H1 (cell line): ENCODE results near the gene RPS6KA5. TPM values are rescaled to one million over a fixed set of nuclear protein-coding genes. Genes with fewer than 3 reads are reported as not detected.

ENCODE experiments used
- CBX8 ChIP-seq: fragments of 300-800, 300-1000 bp; sonication (generic); IDR thresholded peaks from 2 replicates; pipeline ENCODE4 v1.7.1; 2016; ENCODE audit warnings: low read depth, low read length, borderline replicate concordance
- EP300 ChIP-seq, 2 experiments: IDR thresholded peaks; 1 replicate in 1 of 2; 2 replicates in 1 of 2; pipeline ENCODE4 v1.6.1; 2011 to 2012; ENCODE audit warnings: low read depth in 2 of 2, low read length in 2 of 2, mild to moderate bottlenecking in 2 of 2, borderline replicate concordance in 1 of 2, inconsistent platforms in 1 of 2, moderate library complexity in 1 of 2
- EZH2 ChIP-seq: fragments of 200-600 bp; sonication (generic); IDR thresholded peaks from 2 replicates; pipeline ENCODE4 v1.7.1; 2012; ENCODE audit warnings: low read depth, mild to moderate bottlenecking, moderate library complexity, low read length, inconsistent platforms; ENCODE audit not compliant: severe bottlenecking
- FOSL1 ChIP-seq: IDR thresholded peaks from 2 replicates; pipeline ENCODE4 v1.6.1; 2011; ENCODE audit warnings: mild to moderate bottlenecking, low read depth, low read length, moderate library complexity; ENCODE audit not compliant: insufficient read depth
- JUND ChIP-seq: IDR thresholded peaks from 2 replicates; pipeline ENCODE4 v1.6.1; 2011; ENCODE audit warnings: mild to moderate bottlenecking, improper control_type of control experiment, low read length
- polyA plus RNA-seq, 7 experiments: library from polyadenylated mRNA; depleted of rRNA in 3 of 7; stranded (reverse) in 5 of 7; unstranded in 2 of 7; fragments of >200 nt in 5 of 7; fragments of 200-250 nt in 2 of 7; gene quantifications; 1 replicate in 5 of 7; 2 replicates in 1 of 7; 4 replicates in 1 of 7; pipeline versions ENCODE4 v1.2.1 to v1.2.3, GENCODE V29; 2011 to 2013; ENCODE audit warnings: missing spikeins in 2 of 7, mixed read lengths in 2 of 7
- total RNA-seq: library from RNA; stranded (reverse); fragmentation: NEBNext Ultra II Directional; extraction: Animal tissue kit (Norgen Biotek cat#: 25700); gene quantifications from 2 replicates; pipeline ENCODE4 v1.2.1, GENCODE V29; 2021
- TF ChIP-seq, protein P1 (sequence below): fragments of 300-600 bp; sonication (generic); IDR thresholded peaks from 2 replicates; pipeline ENCODE4 v1.7.1; 2012; ENCODE audit warnings: low read length, moderate library complexity, mild to moderate bottlenecking, inconsistent platforms; ENCODE audit not compliant: insufficient replicate concordance

Gene RPS6KA5
- total and polyA plus RNA-seq, 2 of the 8 experiments (the other 6 are each of a cell fraction or from before 2014, with no cell fraction given): 0.85 to 3.1 TPM

DNA sequence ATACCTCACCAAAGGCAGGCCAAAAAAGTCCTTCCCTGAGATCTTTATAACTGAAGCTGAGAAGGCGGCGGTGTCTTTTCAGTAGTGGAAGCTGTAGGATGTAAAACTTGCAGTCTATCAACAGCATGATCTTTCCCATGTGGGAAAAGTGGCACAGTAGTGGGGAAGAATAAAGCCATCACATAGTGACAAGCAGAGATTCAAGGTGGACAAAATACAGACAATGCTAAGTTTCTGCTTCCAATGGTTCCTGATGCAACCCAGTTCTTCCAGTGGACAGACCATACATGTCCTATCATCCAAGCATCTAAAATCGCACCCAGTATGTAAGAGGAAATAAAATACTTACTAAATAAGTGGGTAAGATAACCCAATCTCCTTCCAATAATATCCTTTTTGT lies 4.1 kb downstream of the RPS6KA5 start (continued):
- TF ChIP-seq, protein P1, sequence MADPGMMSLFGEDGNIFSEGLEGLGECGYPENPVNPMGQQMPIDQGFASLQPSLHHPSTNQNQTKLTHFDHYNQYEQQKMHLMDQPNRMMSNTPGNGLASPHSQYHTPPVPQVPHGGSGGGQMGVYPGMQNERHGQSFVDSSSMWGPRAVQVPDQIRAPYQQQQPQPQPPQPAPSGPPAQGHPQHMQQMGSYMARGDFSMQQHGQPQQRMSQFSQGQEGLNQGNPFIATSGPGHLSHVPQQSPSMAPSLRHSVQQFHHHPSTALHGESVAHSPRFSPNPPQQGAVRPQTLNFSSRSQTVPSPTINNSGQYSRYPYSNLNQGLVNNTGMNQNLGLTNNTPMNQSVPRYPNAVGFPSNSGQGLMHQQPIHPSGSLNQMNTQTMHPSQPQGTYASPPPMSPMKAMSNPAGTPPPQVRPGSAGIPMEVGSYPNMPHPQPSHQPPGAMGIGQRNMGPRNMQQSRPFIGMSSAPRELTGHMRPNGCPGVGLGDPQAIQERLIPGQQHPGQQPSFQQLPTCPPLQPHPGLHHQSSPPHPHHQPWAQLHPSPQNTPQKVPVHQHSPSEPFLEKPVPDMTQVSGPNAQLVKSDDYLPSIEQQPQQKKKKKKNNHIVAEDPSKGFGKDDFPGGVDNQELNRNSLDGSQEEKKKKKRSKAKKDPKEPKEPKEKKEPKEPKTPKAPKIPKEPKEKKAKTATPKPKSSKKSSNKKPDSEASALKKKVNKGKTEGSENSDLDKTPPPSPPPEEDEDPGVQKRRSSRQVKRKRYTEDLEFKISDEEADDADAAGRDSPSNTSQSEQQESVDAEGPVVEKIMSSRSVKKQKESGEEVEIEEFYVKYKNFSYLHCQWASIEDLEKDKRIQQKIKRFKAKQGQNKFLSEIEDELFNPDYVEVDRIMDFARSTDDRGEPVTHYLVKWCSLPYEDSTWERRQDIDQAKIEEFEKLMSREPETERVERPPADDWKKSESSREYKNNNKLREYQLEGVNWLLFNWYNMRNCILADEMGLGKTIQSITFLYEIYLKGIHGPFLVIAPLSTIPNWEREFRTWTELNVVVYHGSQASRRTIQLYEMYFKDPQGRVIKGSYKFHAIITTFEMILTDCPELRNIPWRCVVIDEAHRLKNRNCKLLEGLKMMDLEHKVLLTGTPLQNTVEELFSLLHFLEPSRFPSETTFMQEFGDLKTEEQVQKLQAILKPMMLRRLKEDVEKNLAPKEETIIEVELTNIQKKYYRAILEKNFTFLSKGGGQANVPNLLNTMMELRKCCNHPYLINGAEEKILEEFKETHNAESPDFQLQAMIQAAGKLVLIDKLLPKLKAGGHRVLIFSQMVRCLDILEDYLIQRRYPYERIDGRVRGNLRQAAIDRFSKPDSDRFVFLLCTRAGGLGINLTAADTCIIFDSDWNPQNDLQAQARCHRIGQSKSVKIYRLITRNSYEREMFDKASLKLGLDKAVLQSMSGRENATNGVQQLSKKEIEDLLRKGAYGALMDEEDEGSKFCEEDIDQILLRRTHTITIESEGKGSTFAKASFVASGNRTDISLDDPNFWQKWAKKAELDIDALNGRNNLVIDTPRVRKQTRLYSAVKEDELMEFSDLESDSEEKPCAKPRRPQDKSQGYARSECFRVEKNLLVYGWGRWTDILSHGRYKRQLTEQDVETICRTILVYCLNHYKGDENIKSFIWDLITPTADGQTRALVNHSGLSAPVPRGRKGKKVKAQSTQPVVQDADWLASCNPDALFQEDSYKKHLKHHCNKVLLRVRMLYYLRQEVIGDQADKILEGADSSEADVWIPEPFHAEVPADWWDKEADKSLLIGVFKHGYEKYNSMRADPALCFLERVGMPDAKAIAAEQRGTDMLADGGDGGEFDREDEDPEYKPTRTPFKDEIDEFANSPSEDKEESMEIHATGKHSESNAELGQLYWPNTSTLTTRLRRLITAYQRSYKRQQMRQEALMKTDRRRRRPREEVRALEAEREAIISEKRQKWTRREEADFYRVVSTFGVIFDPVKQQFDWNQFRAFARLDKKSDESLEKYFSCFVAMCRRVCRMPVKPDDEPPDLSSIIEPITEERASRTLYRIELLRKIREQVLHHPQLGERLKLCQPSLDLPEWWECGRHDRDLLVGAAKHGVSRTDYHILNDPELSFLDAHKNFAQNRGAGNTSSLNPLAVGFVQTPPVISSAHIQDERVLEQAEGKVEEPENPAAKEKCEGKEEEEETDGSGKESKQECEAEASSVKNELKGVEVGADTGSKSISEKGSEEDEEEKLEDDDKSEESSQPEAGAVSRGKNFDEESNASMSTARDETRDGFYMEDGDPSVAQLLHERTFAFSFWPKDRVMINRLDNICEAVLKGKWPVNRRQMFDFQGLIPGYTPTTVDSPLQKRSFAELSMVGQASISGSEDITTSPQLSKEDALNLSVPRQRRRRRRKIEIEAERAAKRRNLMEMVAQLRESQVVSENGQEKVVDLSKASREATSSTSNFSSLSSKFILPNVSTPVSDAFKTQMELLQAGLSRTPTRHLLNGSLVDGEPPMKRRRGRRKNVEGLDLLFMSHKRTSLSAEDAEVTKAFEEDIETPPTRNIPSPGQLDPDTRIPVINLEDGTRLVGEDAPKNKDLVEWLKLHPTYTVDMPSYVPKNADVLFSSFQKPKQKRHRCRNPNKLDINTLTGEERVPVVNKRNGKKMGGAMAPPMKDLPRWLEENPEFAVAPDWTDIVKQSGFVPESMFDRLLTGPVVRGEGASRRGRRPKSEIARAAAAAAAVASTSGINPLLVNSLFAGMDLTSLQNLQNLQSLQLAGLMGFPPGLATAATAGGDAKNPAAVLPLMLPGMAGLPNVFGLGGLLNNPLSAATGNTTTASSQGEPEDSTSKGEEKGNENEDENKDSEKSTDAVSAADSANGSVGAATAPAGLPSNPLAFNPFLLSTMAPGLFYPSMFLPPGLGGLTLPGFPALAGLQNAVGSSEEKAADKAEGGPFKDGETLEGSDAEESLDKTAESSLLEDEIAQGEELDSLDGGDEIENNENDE: no peak
- no peak for TF ChIP-seq JUND
- TF ChIP-seq CBX8: no peak
- no peak for TF ChIP-seq EP300 (IDR thresholded peaks at IDR 0.05; ENCODE audit: borderline replicate concordance in 1 of 2, low read depth in 2 of 2, low read length in 2 of 2)
- no peak for TF ChIP-seq FOSL1
- no peak for TF ChIP-seq EZH2
